SU-DHL-6 (cell line): ENCODE measurements around the gene TARBP1.

Source experiments
- EZH2phosphoT487 ChIP-seq: fragments of 200-600 bp; sonication (generic), shearing (Covaris generic); conservative IDR thresholded peaks from 2 replicates; pipeline ENCODE4 v1.6.1; 2018; ENCODE audit warnings: mild to moderate bottlenecking, antibody characterized with exemption, low read length, moderate library complexity, mixed read lengths
- TF ChIP-seq, protein P1 (sequence below): fragments of 200-600 bp; sonication (generic); IDR thresholded peaks from one replicate; pipeline ENCODE4 v1.5.1; 2017; ENCODE audit warnings: antibody characterized with exemption, mild to moderate bottlenecking, low read length, moderate library complexity; ENCODE audit not compliant: insufficient read depth, poor library complexity, severe bottlenecking

DNA sequence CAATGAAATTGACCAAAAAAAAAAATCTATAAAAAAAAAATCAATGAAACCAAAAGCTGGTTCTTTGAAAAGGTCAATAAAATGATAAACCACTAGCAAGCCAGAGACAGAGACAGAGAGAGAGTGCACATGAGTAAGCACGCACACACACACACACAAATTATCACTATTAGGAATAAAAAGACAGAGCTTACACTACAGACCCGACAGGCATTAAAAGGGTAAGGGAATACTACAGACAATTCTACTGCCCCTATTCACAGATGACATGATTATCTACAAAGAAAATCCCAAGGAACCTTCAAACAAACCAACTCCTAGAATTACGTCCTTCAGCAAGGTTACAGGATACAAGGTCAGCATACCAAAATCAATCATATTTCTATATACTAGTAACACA, 38.6 kb downstream of the TARBP1 start:
- TF ChIP-seq, protein P1, sequence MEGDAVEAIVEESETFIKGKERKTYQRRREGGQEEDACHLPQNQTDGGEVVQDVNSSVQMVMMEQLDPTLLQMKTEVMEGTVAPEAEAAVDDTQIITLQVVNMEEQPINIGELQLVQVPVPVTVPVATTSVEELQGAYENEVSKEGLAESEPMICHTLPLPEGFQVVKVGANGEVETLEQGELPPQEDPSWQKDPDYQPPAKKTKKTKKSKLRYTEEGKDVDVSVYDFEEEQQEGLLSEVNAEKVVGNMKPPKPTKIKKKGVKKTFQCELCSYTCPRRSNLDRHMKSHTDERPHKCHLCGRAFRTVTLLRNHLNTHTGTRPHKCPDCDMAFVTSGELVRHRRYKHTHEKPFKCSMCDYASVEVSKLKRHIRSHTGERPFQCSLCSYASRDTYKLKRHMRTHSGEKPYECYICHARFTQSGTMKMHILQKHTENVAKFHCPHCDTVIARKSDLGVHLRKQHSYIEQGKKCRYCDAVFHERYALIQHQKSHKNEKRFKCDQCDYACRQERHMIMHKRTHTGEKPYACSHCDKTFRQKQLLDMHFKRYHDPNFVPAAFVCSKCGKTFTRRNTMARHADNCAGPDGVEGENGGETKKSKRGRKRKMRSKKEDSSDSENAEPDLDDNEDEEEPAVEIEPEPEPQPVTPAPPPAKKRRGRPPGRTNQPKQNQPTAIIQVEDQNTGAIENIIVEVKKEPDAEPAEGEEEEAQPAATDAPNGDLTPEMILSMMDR = no peak
- no peak for TF ChIP-seq EZH2phosphoT487
